ENCODE results near the gene NTRK3. TPM values are rescaled to one million over a fixed set of nuclear protein-coding genes. Genes with fewer than 3 reads are reported as not detected.
"Not testable (repeated sequence)": the region's sequence is repeated elsewhere in the genome, so short reads cannot be mapped to it uniquely, and the experiment has no call there.

Gene NTRK3
- total RNA-seq, 1 experiment from 2014 or later: not detected

GRCh38 chr15:87863152-87863551 lies 393.4 kb downstream of the NTRK3 start:
- in situ Hi-C loops (cut with HindIII; ENCODE audit: low pct_unique_long_range_greater_than_20kb, low sequenced_read_pairs): no loop called here
- peak; percentile 10 for DNase-seq (ENCODE audit: low read depth)

GRCh38 chr15:87860743-87861142 lies 395.8 kb downstream of the NTRK3 start:
- DNase-seq (ENCODE audit: low read depth): no peak
- in situ Hi-C loops (cut with HindIII; ENCODE audit: low pct_unique_long_range_greater_than_20kb, low sequenced_read_pairs): no loop called here

- in situ Hi-C loops (cut with HindIII; ENCODE audit: low pct_unique_long_range_greater_than_20kb, low sequenced_read_pairs): no loop called here
- no peak for DNase-seq (ENCODE audit: low read depth)
These were observed 397.9 kb downstream of the NTRK3 start for GRCh38 chr15:87858651-87859050.

GRCh38 chr15:87851497-87851896 lies 405.0 kb downstream of the NTRK3 start:
- no peak for DNase-seq (ENCODE audit: low read depth)
- in situ Hi-C loops (cut with HindIII; ENCODE audit: low pct_unique_long_range_greater_than_20kb, low sequenced_read_pairs): no loop called here

- no peak for DNase-seq (ENCODE audit: low read depth)
- in situ Hi-C loops (cut with HindIII; ENCODE audit: low pct_unique_long_range_greater_than_20kb, low sequenced_read_pairs): no loop called here
These were observed 405.6 kb downstream of the NTRK3 start for GRCh38 chr15:87850916-87851315.

- in situ Hi-C loops (cut with HindIII; ENCODE audit: low pct_unique_long_range_greater_than_20kb, low sequenced_read_pairs): no loop called here
- DNase-seq (ENCODE audit: low read depth): no peak
These were observed 407.4 kb downstream of the NTRK3 start for GRCh38 chr15:87849181-87849580.

GRCh38 chr15:87848012-87848411 lies 408.5 kb downstream of the NTRK3 start:
- in situ Hi-C loops (cut with HindIII; ENCODE audit: low pct_unique_long_range_greater_than_20kb, low sequenced_read_pairs): no loop called here
- no peak for DNase-seq (ENCODE audit: low read depth)

GRCh38 chr15:87846746-87847145 lies 409.8 kb downstream of the NTRK3 start:
- in situ Hi-C loops (cut with HindIII; ENCODE audit: low pct_unique_long_range_greater_than_20kb, low sequenced_read_pairs): no loop called here

GRCh38 chr15:87843312-87843711 lies 413.2 kb downstream of the NTRK3 start:
- DNase-seq (ENCODE audit: low read depth): no peak
- in situ Hi-C loops (cut with HindIII; ENCODE audit: low pct_unique_long_range_greater_than_20kb, low sequenced_read_pairs): no loop called here

More at GRCh38 chr15:87846746-87847145, 409.8 kb downstream of the NTRK3 start:
- no peak for DNase-seq (ENCODE audit: low read depth)

GRCh38 chr15:87841426-87841998 lies 415.0 kb downstream of the NTRK3 start:
- in situ Hi-C loops (cut with HindIII; ENCODE audit: low pct_unique_long_range_greater_than_20kb, low sequenced_read_pairs): no loop called here
- no peak for DNase-seq (ENCODE audit: low read depth)

- in situ Hi-C loops (cut with HindIII; ENCODE audit: low pct_unique_long_range_greater_than_20kb, low sequenced_read_pairs); DNase-seq (ENCODE audit: low read depth): not testable (repeated sequence)
These were observed 420.7 kb downstream of the NTRK3 start for GRCh38 chr15:87835830-87836229.

- in situ Hi-C loops (cut with HindIII; ENCODE audit: low pct_unique_long_range_greater_than_20kb, low sequenced_read_pairs); DNase-seq (ENCODE audit: low read depth): not testable (repeated sequence)
These were observed 423.2 kb downstream of the NTRK3 start for GRCh38 chr15:87833333-87833732.

GRCh38 chr15:87829332-87830050 lies 427.0 kb downstream of the NTRK3 start:
- DNase-seq (ENCODE audit: low read depth): no peak

GRCh38 chr15:87828608-87829007 lies 427.9 kb downstream of the NTRK3 start:
- no peak for DNase-seq (ENCODE audit: low read depth)
- in situ Hi-C loops (cut with HindIII; ENCODE audit: low pct_unique_long_range_greater_than_20kb, low sequenced_read_pairs): no loop called here

More at GRCh38 chr15:87829332-87830050, 427.0 kb downstream of the NTRK3 start:
- in situ Hi-C loops (cut with HindIII; ENCODE audit: low pct_unique_long_range_greater_than_20kb, low sequenced_read_pairs): no loop called here

- in situ Hi-C loops (cut with HindIII; ENCODE audit: low pct_unique_long_range_greater_than_20kb, low sequenced_read_pairs): no loop called here
- no peak for DNase-seq (ENCODE audit: low read depth)
These were observed 429.4 kb downstream of the NTRK3 start for GRCh38 chr15:87827131-87827530.

- in situ Hi-C loops (cut with HindIII; ENCODE audit: low pct_unique_long_range_greater_than_20kb, low sequenced_read_pairs): no loop called here
- DNase-seq (ENCODE audit: low read depth): no peak
These were observed 430.3 kb downstream of the NTRK3 start for GRCh38 chr15:87826119-87826747.

- DNase-seq (ENCODE audit: low read depth): no peak
- in situ Hi-C loops (cut with HindIII; ENCODE audit: low pct_unique_long_range_greater_than_20kb, low sequenced_read_pairs): no loop called here
These were observed 437.8 kb downstream of the NTRK3 start for GRCh38 chr15:87818756-87819155.

- peak; percentile 13 for DNase-seq (ENCODE audit: low read depth)
- in situ Hi-C loops (cut with HindIII; ENCODE audit: low pct_unique_long_range_greater_than_20kb, low sequenced_read_pairs): no loop called here
These were observed 439.0 kb downstream of the NTRK3 start for GRCh38 chr15:87817553-87817952.

GRCh38 chr15:87816811-87817210 lies 439.7 kb downstream of the NTRK3 start:
- DNase-seq (ENCODE audit: low read depth): peak; percentile 81
- in situ Hi-C loops (cut with HindIII; ENCODE audit: low pct_unique_long_range_greater_than_20kb, low sequenced_read_pairs): no loop called here

Data from Caki2 (cell line).